Activated naive CD4-positive, alpha-beta T cell treated with anti-CD3 and anti-CD28 coated beads, Interleukin-2, amount 50 U/mL, for 24 hours (primary cell): ENCODE measurements around the gene RPLP2.

Experiments used
- H3K27ac Mint-ChIP-seq: one replicate; pipeline ENCODE4 v1.8.0; 2021; ENCODE audit warnings: mild to moderate bottlenecking, mixed read lengths
- H3K27me3 Mint-ChIP-seq: one replicate; pipeline ENCODE4 v1.8.0; 2021; ENCODE audit warnings: mixed read lengths
- H3K36me3 Mint-ChIP-seq: one replicate; pipeline ENCODE4 v1.8.0; 2021; ENCODE audit warnings: mixed read lengths
- H3K4me1 Mint-ChIP-seq: one replicate; pipeline ENCODE4 v1.8.0; 2021; ENCODE audit warnings: mixed read lengths
- H3K4me3 Mint-ChIP-seq: one replicate; pipeline ENCODE4 v1.8.0; 2021; ENCODE audit warnings: mild to moderate bottlenecking, mixed read lengths
- H3K9me3 Mint-ChIP-seq: one replicate; pipeline ENCODE4 v1.8.0; 2021; ENCODE audit warnings: mixed read lengths

Gene RPLP2

GRCh38 chr11:820655-821511 lies 11.1 kb downstream of the RPLP2 start:
- Mint-ChIP-seq H3K27me3 (no peaks in the 10 kb centered on the region), H3K9me3 (no peaks in the 10 kb centered on the region), H3K36me3 (no peaks in the 10 kb centered on the region), H3K27ac (no peak overlapping the region), H3K4me1 (peaks cover 4% of the 10 kb centered on the region), H3K4me3 (peak overlapping the region; percentile 86)

- Mint-ChIP-seq H3K9me3 (no peaks in the 10 kb centered on the region), H3K4me3 (peak overlapping the region; percentile 30), H3K27ac (no peak overlapping the region), H3K36me3 (no peaks in the 10 kb centered on the region), H3K4me1 (peaks cover 8% of the 10 kb centered on the region), H3K27me3 (no peaks in the 10 kb centered on the region)
These were observed 12.0 kb downstream of the RPLP2 start for GRCh38 chr11:821512-822371.

- Mint-ChIP-seq H3K27ac (no peak overlapping the region), H3K36me3 (no peaks in the 10 kb centered on the region), H3K4me1 (peaks cover 17% of the 10 kb centered on the region), H3K4me3 (no peak overlapping the region), H3K27me3 (peaks cover 6% of the 10 kb centered on the region), H3K9me3 (no peaks in the 10 kb centered on the region)
These were observed 13.9 kb downstream of the RPLP2 start for GRCh38 chr11:823441-824291.

- H3K27me3 Mint-ChIP-seq = peaks cover 9% of the 10 kb centered on the region
- H3K4me1 Mint-ChIP-seq = peaks cover 23% of the 10 kb centered on the region
- H3K9me3 Mint-ChIP-seq = no peaks in the 10 kb centered on the region
- no peak overlapping the region for H3K4me3 Mint-ChIP-seq
- no peak overlapping the region for H3K27ac Mint-ChIP-seq
- no peaks in the 10 kb centered on the region for H3K36me3 Mint-ChIP-seq
These were observed 14.6 kb downstream of the RPLP2 start for GRCh38 chr11:824292-824880.

- peaks cover 9% of the 10 kb centered on the region for H3K27me3 Mint-ChIP-seq
- no peaks in the 10 kb centered on the region for H3K9me3 Mint-ChIP-seq
- no peak overlapping the region for H3K27ac Mint-ChIP-seq
- no peaks in the 10 kb centered on the region for H3K36me3 Mint-ChIP-seq
- peaks cover 28% of the 10 kb centered on the region for H3K4me1 Mint-ChIP-seq
- no peak overlapping the region for H3K4me3 Mint-ChIP-seq
These were observed 15.2 kb downstream of the RPLP2 start for GRCh38 chr11:824942-825341.

GRCh38 chr11:825366-826226 lies 15.8 kb downstream of the RPLP2 start:
- peaks cover 28% of the 10 kb centered on the region for H3K4me1 Mint-ChIP-seq

GRCh38 chr11:826227-826621 lies 16.5 kb downstream of the RPLP2 start:
- Mint-ChIP-seq H3K4me3 (peak overlapping the region; percentile 72), H3K9me3 (no peaks in the 10 kb centered on the region), H3K4me1 (peaks cover 25% of the 10 kb centered on the region), H3K27ac (no peak overlapping the region), H3K27me3 (peaks cover 9% of the 10 kb centered on the region), H3K36me3 (no peaks in the 10 kb centered on the region)

More at GRCh38 chr11:825366-826226, 15.8 kb downstream of the RPLP2 start:
- H3K27ac Mint-ChIP-seq = no peak overlapping the region
- peaks cover 9% of the 10 kb centered on the region for H3K27me3 Mint-ChIP-seq
- H3K4me3 Mint-ChIP-seq = no peak overlapping the region
- no peaks in the 10 kb centered on the region for H3K36me3 Mint-ChIP-seq
- no peaks in the 10 kb centered on the region for H3K9me3 Mint-ChIP-seq

GRCh38 chr11:826836-827145 lies 17.0 kb downstream of the RPLP2 start:
- no peaks in the 10 kb centered on the region for H3K9me3 Mint-ChIP-seq
- no peak overlapping the region for H3K27ac Mint-ChIP-seq
- peaks cover 31% of the 10 kb centered on the region for H3K4me1 Mint-ChIP-seq

GRCh38 chr11:827146-827896 lies 17.6 kb downstream of the RPLP2 start:
- peak overlapping the region; percentile 6 for H3K27ac Mint-ChIP-seq
- peaks cover 10% of the 10 kb centered on the region for H3K27me3 Mint-ChIP-seq
- H3K4me1 Mint-ChIP-seq = peaks cover 32% of the 10 kb centered on the region

More at GRCh38 chr11:826836-827145, 17.0 kb downstream of the RPLP2 start:
- no peaks in the 10 kb centered on the region for H3K36me3 Mint-ChIP-seq
- peaks cover 10% of the 10 kb centered on the region for H3K27me3 Mint-ChIP-seq
- H3K4me3 Mint-ChIP-seq = peak overlapping the region; percentile 72

GRCh38 chr11:827897-828192 lies 18.1 kb downstream of the RPLP2 start, which contains the start of gene CRACR2B:
Gene CRACR2B, plus strand, starts transcription at chr11:827919. Its CDS starts 689 bp downstream, at chr11:828608.
- Mint-ChIP-seq H3K36me3 (no peaks in the 10 kb centered on the region), H3K27me3 (peaks cover 10% of the 10 kb centered on the region), H3K9me3 (no peaks in the 10 kb centered on the region), H3K27ac (peak within 1 kb of the TSS; percentile 6), H3K4me1 (peaks cover 32% of the 10 kb centered on the region), H3K4me3 (peak within 1 kb of the TSS; percentile 65)

More at GRCh38 chr11:827146-827896, 17.6 kb downstream of the RPLP2 start:
- Mint-ChIP-seq H3K9me3 (no peaks in the 10 kb centered on the region), H3K36me3 (no peaks in the 10 kb centered on the region), H3K4me3 (peak overlapping the region; percentile 65)

GRCh38 chr11:828506-829175 lies 18.9 kb downstream of the RPLP2 start:
- no peaks in the 10 kb centered on the region for H3K36me3 Mint-ChIP-seq
- H3K4me3 Mint-ChIP-seq = peak overlapping the region; percentile 65
- H3K9me3 Mint-ChIP-seq = no peaks in the 10 kb centered on the region
- peaks cover 32% of the 10 kb centered on the region for H3K4me1 Mint-ChIP-seq
- peak overlapping the region; percentile 35 for H3K27ac Mint-ChIP-seq
- peaks cover 10% of the 10 kb centered on the region for H3K27me3 Mint-ChIP-seq

- Mint-ChIP-seq H3K36me3 (no peaks in the 10 kb centered on the region), H3K27me3 (peaks cover 10% of the 10 kb centered on the region), H3K9me3 (no peaks in the 10 kb centered on the region)
These were observed 19.5 kb downstream of the RPLP2 start for GRCh38 chr11:829176-829846.

GRCh38 chr11:829847-830294 lies 20.1 kb downstream of the RPLP2 start:
- H3K27me3 Mint-ChIP-seq = peaks cover 10% of the 10 kb centered on the region

More at GRCh38 chr11:829176-829846, 19.5 kb downstream of the RPLP2 start:
- peak overlapping the region; percentile 35 for H3K27ac Mint-ChIP-seq
- peak overlapping the region; percentile 39 for H3K4me3 Mint-ChIP-seq
- peaks cover 38% of the 10 kb centered on the region for H3K4me1 Mint-ChIP-seq

More at GRCh38 chr11:829847-830294, 20.1 kb downstream of the RPLP2 start:
- Mint-ChIP-seq H3K27ac (no peak overlapping the region), H3K4me3 (peak overlapping the region; percentile 39), H3K4me1 (peaks cover 39% of the 10 kb centered on the region), H3K9me3 (no peaks in the 10 kb centered on the region), H3K36me3 (no peaks in the 10 kb centered on the region)
